Body of pancreas (tissue), 4 donors: ENCODE data around the gene RBFOX2. TPM values are rescaled to one million over a fixed set of nuclear protein-coding genes. Genes with fewer than 3 reads are reported as not detected.
"Not testable (repeated sequence)": the region's sequence is repeated elsewhere in the genome, so short reads cannot be mapped to it uniquely, and the experiment has no call there.

Experiments used
- ATAC-seq: fragments of 150-250 bp; one replicate; pipeline ENCODE4 v1.9.1; 2016
- DNase-seq, 4 donors: peaks; one replicate each; pipeline ENCODE4 v3.0.0-alpha.2; 2019
- H3K27ac ChIP-seq, 4 donors: fragments of 200-600 bp; sonication (generic); 1 replicate in 3 of 4; 2 replicates in 1 of 4; pipeline versions ENCODE4 v1.5.1 to v1.6.1; 2016 to 2019; ENCODE audit warnings: mild to moderate bottlenecking in 1 of 4, mixed read lengths in 1 of 4, moderate library complexity in 1 of 4
- H3K27me3 ChIP-seq, 2 donors: fragments of 200-600 bp; sonication (generic); one replicate each; pipeline ENCODE4 v1.6.0; 2016; ENCODE audit warnings: mild to moderate bottlenecking in 1 of 2
- H3K36me3 ChIP-seq, 2 donors: fragments of 200-600 bp; sonication (generic); replicated peaks in 1 of 2; 2 replicates each; pipeline ENCODE4 v1.5.1; 2016; ENCODE audit warnings: low read depth in 2 of 2; ENCODE audit not compliant: insufficient read depth in 1 of 2
- H3K4me1 ChIP-seq: fragments of 200-600 bp; sonication (generic); one replicate; pipeline ENCODE4 v1.6.0; 2016
- H3K4me3 ChIP-seq, 2 donors: fragments of 200-600 bp; sonication (generic); 1 replicate in 1 of 2; 2 replicates in 1 of 2; pipeline ENCODE4 v1.5.1; 2016 to 2019
- H3K9me3 ChIP-seq, 3 donors: fragments of 200-600 bp; sonication (generic); 1 replicate in 2 of 3; 2 replicates in 1 of 3; pipeline ENCODE4 v1.5.1; 2016
- POLR2A ChIP-seq, 3 donors: fragments of 450-650 bp; IDR thresholded peaks; one replicate each; pipeline ENCODE4 v1.6.1; 2016; ENCODE audit warnings: antibody characterized with exemption in 3 of 3, mild to moderate bottlenecking in 2 of 3
- WGBS, 2 donors: methylation state at CpG; one replicate each; pipeline ENCODE4 v1.1.5; 2017; 5-methylcytosine and 5-hydroxymethylcytosine counted together
- intact Hi-C: fragments of 100-400 bp; cut with DNase I; formaldehyde crosslinking; loops from one replicate; pipeline ENCODE4 v1.15.1; 2023
- total RNA-seq, 2 donors: library from RNA; depleted of rRNA; stranded (reverse); fragments of >200 nt; gene quantifications; one replicate each; pipeline ENCODE4 v1.1.0, GENCODE V29; 2016
- TF ChIP-seq, protein P1 (sequence below), 7 experiments: fragments of 450-650 bp in 4 of 7; fragments of 200-600 bp in 3 of 7; sonication (generic) in 3 of 7; IDR thresholded peaks; one replicate each; pipeline ENCODE4 v1.5.1; 2016 to 2019; ENCODE audit warnings: antibody characterized with exemption in 7 of 7

RBFOX2 gene
- total RNA-seq, 2 donors from 2014 or later: 28.7 to 31.1 TPM

- 65 to 75% methylated on average over 1 of the region's 1 CpG for WGBS, 2 donors
- TF ChIP-seq POLR2A (IDR thresholded peaks at IDR 0.05): no peak
- TF ChIP-seq, protein P1, sequence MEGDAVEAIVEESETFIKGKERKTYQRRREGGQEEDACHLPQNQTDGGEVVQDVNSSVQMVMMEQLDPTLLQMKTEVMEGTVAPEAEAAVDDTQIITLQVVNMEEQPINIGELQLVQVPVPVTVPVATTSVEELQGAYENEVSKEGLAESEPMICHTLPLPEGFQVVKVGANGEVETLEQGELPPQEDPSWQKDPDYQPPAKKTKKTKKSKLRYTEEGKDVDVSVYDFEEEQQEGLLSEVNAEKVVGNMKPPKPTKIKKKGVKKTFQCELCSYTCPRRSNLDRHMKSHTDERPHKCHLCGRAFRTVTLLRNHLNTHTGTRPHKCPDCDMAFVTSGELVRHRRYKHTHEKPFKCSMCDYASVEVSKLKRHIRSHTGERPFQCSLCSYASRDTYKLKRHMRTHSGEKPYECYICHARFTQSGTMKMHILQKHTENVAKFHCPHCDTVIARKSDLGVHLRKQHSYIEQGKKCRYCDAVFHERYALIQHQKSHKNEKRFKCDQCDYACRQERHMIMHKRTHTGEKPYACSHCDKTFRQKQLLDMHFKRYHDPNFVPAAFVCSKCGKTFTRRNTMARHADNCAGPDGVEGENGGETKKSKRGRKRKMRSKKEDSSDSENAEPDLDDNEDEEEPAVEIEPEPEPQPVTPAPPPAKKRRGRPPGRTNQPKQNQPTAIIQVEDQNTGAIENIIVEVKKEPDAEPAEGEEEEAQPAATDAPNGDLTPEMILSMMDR (IDR thresholded peaks at IDR 0.05): no peak
- Histone ChIP-seq H3K4me3 (no peak overlapping the region), H3K4me1 (peaks cover 9% of the 10 kb centered on the region), H3K27me3 (no peaks in the 10 kb centered on the region), H3K9me3 (no peaks in the 10 kb centered on the region), H3K36me3 (no peaks in the 10 kb centered on the region), H3K27ac (no peak overlapping the region)
- DNase-seq: no peak
- no peak for ATAC-seq
- intact Hi-C loops: no loop called here
Measured at GRCh38 chr22:35799150-35799549, 229.5 kb downstream of the RBFOX2 start.

DNA sequence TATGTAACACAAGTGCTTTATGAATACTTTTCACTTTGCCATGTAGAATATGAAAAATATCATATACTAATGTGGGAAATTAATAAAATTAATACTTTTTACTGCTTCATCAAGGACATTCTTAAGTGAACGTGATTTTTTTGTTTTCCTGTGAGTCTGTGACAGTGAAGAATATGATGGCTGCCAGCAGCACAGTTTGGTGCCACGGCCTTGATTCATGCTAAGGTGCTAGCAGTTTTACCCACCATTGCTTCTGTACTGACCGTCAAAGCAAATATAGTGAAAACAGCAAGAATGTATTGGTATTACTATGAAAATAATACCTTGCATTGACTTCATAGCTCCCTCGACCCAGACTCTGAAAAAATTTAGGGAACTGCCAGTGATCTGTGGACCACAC lies 231.2 kb downstream of the RBFOX2 start:
- Histone ChIP-seq H3K27ac (no peak overlapping the region), H3K9me3 (no peaks in the 10 kb centered on the region), H3K27me3 (no peaks in the 10 kb centered on the region), H3K4me1 (peaks cover 3% of the 10 kb centered on the region), H3K36me3 (no peaks in the 10 kb centered on the region), H3K4me3 (no peak overlapping the region)
- ATAC-seq (no peak), DNase-seq (no peak)
- TF ChIP-seq, protein P1 (IDR thresholded peaks at IDR 0.05): no peak
- TF ChIP-seq POLR2A (IDR thresholded peaks at IDR 0.05): no peak
- WGBS, 2 donors: 87 to 88% methylated on average over 4 of the region's 4 CpGs
- intact Hi-C loops: no loop called here

GRCh38 chr22:35795476-35795875 lies 233.1 kb downstream of the RBFOX2 start:
- intact Hi-C loops: no loop called here
- TF ChIP-seq, protein P1 (IDR thresholded peaks at IDR 0.05): no peak
- TF ChIP-seq POLR2A (IDR thresholded peaks at IDR 0.05): no peak

GRCh38 chr22:35792506-35792905 lies 236.1 kb downstream of the RBFOX2 start:
- TF ChIP-seq, protein P1 (IDR thresholded peaks at IDR 0.05): no peak
- no peak for TF ChIP-seq POLR2A (IDR thresholded peaks at IDR 0.05)
- intact Hi-C loops: no loop called here
- H3K27me3 ChIP-seq: no peaks in the 10 kb centered on the region
- 48 to 53% methylated on average over 4 of the region's 4 CpGs for WGBS, 2 donors
- H3K4me1 ChIP-seq: no peaks in the 10 kb centered on the region
- no peak overlapping the region for H3K27ac ChIP-seq
- no peaks in the 10 kb centered on the region for H3K36me3 ChIP-seq
- ATAC-seq: no peak
- no peak overlapping the region for H3K4me3 ChIP-seq
- peak in 1 of 4 donors; percentile 30 for DNase-seq
- H3K9me3 ChIP-seq: no peaks in the 10 kb centered on the region

More at GRCh38 chr22:35795476-35795875, 233.1 kb downstream of the RBFOX2 start:
- no peaks in the 10 kb centered on the region for H3K4me1 ChIP-seq
- no peaks in the 10 kb centered on the region for H3K9me3 ChIP-seq
- H3K4me3 ChIP-seq: no peak overlapping the region
- 48 to 57% methylated on average over 1 of the region's 1 CpG for WGBS, 2 donors
- no peaks in the 10 kb centered on the region for H3K36me3 ChIP-seq
- H3K27ac ChIP-seq: no peak overlapping the region
- ATAC-seq (no peak), DNase-seq (no peak)
- no peaks in the 10 kb centered on the region for H3K27me3 ChIP-seq

GRCh38 chr22:35791788-35792187 lies 236.8 kb downstream of the RBFOX2 start:
- H3K4me1 ChIP-seq, H3K36me3 ChIP-seq, H3K27me3 ChIP-seq, intact Hi-C loops, DNase-seq, H3K4me3 ChIP-seq, H3K9me3 ChIP-seq, ATAC-seq, H3K27ac ChIP-seq: not testable (repeated sequence)
- WGBS, 2 donors: 78 to 83% methylated on average over 2 of the region's 2 CpGs
